Thyroid gland (tissue), 4 donors: ENCODE data around the gene TBATA.

Source experiments
- POLR2A ChIP-seq, 2 donors: fragments of 450-650 bp; IDR thresholded peaks; one replicate each; pipeline ENCODE4 v1.6.1; 2017; ENCODE audit warnings: antibody characterized with exemption in 2 of 2, mild to moderate bottlenecking in 2 of 2, moderate library complexity in 1 of 2
- TF ChIP-seq, protein P1 (sequence below), 6 experiments: fragments of 200-600 bp in 3 of 6; fragments of 450-650 bp in 3 of 6; sonication (generic) in 3 of 6; IDR thresholded peaks; one replicate each; pipeline ENCODE4 v1.5.1; 2016 to 2019; ENCODE audit warnings: antibody characterized with exemption in 6 of 6, mild to moderate bottlenecking in 2 of 6, inconsistent platforms in 1 of 6, moderate library complexity in 1 of 6

GRCh38 chr10:70763567-70763966 lies 21.6 kb downstream of the TBATA start:
- TF ChIP-seq, protein P1, sequence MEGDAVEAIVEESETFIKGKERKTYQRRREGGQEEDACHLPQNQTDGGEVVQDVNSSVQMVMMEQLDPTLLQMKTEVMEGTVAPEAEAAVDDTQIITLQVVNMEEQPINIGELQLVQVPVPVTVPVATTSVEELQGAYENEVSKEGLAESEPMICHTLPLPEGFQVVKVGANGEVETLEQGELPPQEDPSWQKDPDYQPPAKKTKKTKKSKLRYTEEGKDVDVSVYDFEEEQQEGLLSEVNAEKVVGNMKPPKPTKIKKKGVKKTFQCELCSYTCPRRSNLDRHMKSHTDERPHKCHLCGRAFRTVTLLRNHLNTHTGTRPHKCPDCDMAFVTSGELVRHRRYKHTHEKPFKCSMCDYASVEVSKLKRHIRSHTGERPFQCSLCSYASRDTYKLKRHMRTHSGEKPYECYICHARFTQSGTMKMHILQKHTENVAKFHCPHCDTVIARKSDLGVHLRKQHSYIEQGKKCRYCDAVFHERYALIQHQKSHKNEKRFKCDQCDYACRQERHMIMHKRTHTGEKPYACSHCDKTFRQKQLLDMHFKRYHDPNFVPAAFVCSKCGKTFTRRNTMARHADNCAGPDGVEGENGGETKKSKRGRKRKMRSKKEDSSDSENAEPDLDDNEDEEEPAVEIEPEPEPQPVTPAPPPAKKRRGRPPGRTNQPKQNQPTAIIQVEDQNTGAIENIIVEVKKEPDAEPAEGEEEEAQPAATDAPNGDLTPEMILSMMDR (IDR thresholded peaks at IDR 0.05), result no peak
- no peak for TF ChIP-seq POLR2A (IDR thresholded peaks at IDR 0.05)
